ENCODE results near the gene FOXA1. TPM values are rescaled to one million over a fixed set of nuclear protein-coding genes. Genes with fewer than 3 reads are reported as not detected.

FOXA1 gene
- total RNA-seq, 1 donor from 2014 or later: not detected

DNA sequence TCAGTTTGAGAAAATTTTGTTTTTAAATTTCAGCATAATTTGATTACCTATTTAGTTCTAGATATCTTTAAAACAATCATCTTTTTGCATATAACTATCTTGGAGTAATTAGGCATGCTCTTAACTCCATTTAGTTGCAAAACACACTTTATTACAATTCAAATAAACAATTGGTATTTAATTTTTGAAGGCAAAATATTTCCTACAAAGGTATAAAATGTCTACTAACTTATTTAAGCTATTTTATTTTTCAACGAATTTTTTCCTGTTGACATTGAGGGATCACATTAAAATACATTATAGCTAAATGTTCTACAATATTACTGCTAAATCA lies 8.3 kb downstream of the FOXA1 start:
- TF ChIP-seq, protein P1, sequence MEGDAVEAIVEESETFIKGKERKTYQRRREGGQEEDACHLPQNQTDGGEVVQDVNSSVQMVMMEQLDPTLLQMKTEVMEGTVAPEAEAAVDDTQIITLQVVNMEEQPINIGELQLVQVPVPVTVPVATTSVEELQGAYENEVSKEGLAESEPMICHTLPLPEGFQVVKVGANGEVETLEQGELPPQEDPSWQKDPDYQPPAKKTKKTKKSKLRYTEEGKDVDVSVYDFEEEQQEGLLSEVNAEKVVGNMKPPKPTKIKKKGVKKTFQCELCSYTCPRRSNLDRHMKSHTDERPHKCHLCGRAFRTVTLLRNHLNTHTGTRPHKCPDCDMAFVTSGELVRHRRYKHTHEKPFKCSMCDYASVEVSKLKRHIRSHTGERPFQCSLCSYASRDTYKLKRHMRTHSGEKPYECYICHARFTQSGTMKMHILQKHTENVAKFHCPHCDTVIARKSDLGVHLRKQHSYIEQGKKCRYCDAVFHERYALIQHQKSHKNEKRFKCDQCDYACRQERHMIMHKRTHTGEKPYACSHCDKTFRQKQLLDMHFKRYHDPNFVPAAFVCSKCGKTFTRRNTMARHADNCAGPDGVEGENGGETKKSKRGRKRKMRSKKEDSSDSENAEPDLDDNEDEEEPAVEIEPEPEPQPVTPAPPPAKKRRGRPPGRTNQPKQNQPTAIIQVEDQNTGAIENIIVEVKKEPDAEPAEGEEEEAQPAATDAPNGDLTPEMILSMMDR (conservative IDR thresholded peaks at IDR 0.05): no peak
- H3K36me3 Mint-ChIP-seq (ENCODE audit: low read depth): peaks cover 3% of the 10 kb centered on the region
- no peak for DNase-seq (ENCODE audit: low read depth, low spot score)
- no peaks in the 10 kb centered on the region for H3K9me3 Mint-ChIP-seq
- no peak overlapping the region for H3K4me3 Mint-ChIP-seq
- peaks cover 95% of the 10 kb centered on the region for H3K27me3 Mint-ChIP-seq (ENCODE audit: low read depth)
- peaks cover 19% of the 10 kb centered on the region for H3K4me1 Mint-ChIP-seq
- H3K27ac Mint-ChIP-seq (ENCODE audit: unreplicated experiment): no peak overlapping the region

DNA sequence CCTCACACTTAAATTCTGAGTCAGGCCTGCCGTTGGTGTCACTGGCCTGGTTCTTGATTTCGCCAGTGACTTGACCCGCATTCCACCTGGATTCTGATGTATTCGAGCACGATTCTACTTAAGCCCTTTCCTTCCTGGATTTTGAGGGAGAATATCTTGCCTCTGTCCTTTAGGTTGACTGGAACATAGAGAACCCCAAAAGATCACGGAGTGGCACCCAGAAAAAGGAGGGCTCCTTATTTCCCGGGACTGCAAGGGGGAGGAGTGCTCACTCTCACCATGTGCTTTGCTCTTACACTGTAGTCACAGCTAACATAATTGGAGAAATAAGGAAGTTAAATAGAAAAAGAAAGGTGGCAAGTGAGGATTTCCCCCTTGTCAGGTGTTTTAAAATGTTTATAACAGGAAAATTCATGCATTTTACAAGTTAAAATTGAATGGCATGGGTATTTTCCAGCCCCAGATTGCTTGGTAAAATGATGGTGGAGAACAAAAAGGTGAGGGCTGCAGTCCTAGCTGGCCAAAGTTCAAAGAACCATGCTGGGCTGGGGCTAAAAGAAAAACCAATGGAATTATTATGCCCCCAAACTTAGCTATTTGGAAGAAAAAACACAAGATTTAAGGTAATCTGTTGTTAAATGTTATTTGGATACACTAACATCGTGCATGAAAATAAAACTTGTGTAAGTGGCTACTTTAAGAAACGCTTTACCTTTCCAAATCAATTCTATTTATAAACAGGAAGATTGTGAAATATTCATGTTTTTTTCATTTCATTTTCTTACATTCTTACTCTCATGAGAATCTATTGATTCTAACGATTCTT lies 8.9 kb downstream of the FOXA1 start:
- no peak overlapping the region for H3K4me3 Mint-ChIP-seq
- TF ChIP-seq, protein P1 (conservative IDR thresholded peaks at IDR 0.05): no peak
- peaks cover 96% of the 10 kb centered on the region for H3K27me3 Mint-ChIP-seq (ENCODE audit: low read depth)
- no peak overlapping the region for H3K27ac Mint-ChIP-seq (ENCODE audit: unreplicated experiment)
- peaks cover 3% of the 10 kb centered on the region for H3K36me3 Mint-ChIP-seq (ENCODE audit: low read depth)
- no peaks in the 10 kb centered on the region for H3K9me3 Mint-ChIP-seq
- peaks cover 16% of the 10 kb centered on the region for H3K4me1 Mint-ChIP-seq
- no peak for DNase-seq (ENCODE audit: low read depth, low spot score)

DNA sequence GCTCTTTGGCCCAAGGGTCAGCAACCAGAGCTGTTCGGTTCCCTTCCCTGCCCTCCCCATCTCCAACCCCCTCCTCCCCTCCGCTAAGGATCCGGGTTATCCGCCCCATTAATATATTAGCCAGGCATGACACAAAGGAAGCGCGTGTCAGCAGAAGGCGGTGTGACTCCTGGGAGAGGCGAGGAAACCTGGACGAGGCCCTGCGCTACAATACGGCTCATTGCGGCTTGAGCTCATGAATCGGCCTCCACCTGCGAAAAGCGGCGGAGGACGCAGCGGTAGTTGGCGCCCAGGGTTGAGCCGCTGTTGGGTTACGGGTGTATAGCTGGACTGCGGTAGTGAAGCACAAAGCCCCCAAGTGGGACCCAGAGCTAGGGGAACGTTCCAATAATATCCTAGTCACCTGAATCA lies 9.9 kb downstream of the FOXA1 start:
- H3K9me3 Mint-ChIP-seq: no peaks in the 10 kb centered on the region
- peaks cover 3% of the 10 kb centered on the region for H3K36me3 Mint-ChIP-seq (ENCODE audit: low read depth)
- DNase-seq (ENCODE audit: low read depth, low spot score): no peak
- H3K27me3 Mint-ChIP-seq (ENCODE audit: low read depth): peaks cover 96% of the 10 kb centered on the region
- H3K4me3 Mint-ChIP-seq: peak overlapping the region; percentile 44
- TF ChIP-seq, protein P1 (conservative IDR thresholded peaks at IDR 0.05): no peak
- H3K27ac Mint-ChIP-seq (ENCODE audit: unreplicated experiment): no peak overlapping the region
- peaks cover 15% of the 10 kb centered on the region for H3K4me1 Mint-ChIP-seq

DNA sequence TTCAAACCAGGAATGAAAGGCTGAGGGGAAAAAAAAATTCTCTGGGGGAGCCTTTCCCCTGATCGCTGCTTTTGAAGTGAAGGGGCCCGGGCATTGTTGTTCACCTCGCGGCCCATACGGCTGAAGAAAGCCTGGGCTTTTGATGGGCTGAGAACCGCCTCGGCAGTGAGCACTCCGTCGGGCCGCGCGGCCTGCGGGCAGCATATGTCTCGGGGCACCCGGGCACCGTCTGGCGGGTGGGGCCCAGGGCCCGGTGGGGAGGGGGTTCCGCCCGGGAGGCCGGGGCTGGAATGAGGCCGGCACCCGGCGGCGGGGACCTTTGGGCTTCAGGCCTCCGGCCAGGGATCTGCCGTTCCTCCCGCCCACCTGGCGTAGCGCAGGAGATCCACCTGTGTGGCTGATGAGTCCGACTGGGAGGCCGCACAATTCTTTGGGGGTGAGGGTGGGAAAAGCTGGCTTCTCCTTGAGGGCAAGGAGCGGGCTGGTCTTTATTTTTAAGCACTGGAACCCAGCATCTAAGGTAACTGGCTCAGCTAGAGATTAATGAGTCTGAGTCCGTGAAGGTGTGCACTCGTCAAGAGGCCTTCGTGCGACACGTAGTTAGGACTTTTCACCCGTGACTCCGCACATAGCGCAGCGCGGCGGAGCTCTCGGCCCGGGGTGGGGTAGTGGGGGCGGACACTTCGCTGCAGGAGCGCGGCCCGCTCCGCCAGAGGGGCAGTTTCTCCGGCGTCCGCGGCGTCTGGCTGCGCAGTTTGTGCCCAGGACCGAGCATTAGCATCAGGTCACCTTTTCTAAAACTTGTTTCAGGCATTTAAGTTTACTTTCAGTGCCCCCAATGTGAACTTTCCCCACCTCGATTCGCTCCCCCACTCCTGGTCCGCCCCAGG lies 10.6 kb downstream of the FOXA1 start:
- H3K4me1 Mint-ChIP-seq: peaks cover 18% of the 10 kb centered on the region
- H3K36me3 Mint-ChIP-seq (ENCODE audit: low read depth): peaks cover 3% of the 10 kb centered on the region
- peaks cover 98% of the 10 kb centered on the region for H3K27me3 Mint-ChIP-seq (ENCODE audit: low read depth)
- TF ChIP-seq, protein P1 (conservative IDR thresholded peaks at IDR 0.05): no peak
- no peaks in the 10 kb centered on the region for H3K9me3 Mint-ChIP-seq
- no peak overlapping the region for H3K27ac Mint-ChIP-seq (ENCODE audit: unreplicated experiment)
- no peak for DNase-seq (ENCODE audit: low read depth, low spot score)
- peak overlapping the region; percentile 44 for H3K4me3 Mint-ChIP-seq

DNA sequence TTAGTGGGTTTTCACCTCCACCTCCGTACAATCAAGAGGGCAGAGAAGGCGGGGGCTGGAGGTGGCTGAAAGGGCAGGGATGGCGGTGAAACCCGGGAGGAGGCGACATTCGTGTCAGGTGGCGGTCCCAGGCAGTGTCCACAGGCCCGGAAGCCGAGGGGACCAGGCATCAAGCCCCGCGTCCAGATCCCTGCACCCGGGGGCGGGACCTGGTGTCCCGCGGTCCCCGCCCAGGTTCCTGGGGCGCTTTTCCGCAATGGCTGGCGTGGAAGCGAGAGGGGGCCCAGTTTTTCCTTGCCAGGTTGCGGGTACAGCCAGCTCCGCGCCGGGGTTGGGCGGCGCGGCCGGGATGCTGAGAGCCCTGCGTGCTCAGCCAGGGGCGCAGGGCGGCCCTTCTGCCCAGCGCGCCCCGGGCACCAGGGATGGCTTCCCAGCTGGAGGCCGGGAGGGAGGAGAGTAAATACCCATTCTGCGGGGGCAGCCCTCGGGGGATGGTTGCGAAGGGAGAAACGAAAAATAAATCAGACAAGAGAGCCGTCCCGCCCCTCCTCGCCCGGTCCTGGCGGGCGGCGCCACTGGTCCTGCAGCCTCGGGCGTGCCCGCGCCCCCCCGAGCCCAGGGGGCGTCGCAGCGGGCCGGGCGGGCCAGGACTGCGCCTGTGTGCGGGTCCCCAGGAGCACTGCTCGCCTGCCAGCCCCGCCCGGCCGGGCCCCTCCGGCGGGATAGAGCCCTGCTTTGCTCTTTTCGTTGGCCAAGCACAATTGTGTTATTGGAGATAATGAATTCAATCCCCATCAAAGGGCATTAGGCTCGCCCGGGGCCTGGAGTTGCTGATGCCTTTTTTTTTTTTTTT lies 11.5 kb downstream of the FOXA1 start:
- Mint-ChIP-seq H3K36me3 (ENCODE audit: low read depth) (peaks cover 3% of the 10 kb centered on the region), H3K9me3 (no peaks in the 10 kb centered on the region), H3K27me3 (ENCODE audit: low read depth) (peaks cover 96% of the 10 kb centered on the region), H3K4me3 (peak overlapping the region; percentile 44), H3K4me1 (peaks cover 18% of the 10 kb centered on the region), H3K27ac (ENCODE audit: unreplicated experiment) (no peak overlapping the region)
- TF ChIP-seq, protein P1 (conservative IDR thresholded peaks at IDR 0.05): no peak
- no peak for DNase-seq (ENCODE audit: low read depth, low spot score)

All from neural crest cell (in vitro differentiated cells).